Astrocyte of the cerebellum (primary cell): ENCODE results near the gene ISG15.

Experiments used
- DNase-seq: peaks from one replicate; pipeline ENCODE4 v3.0.0-alpha.2; 2011; ENCODE audit warnings: low read depth
- H3K4me3 ChIP-seq: 2 replicates; pipeline ENCODE4 v1.5.1; 2011; ENCODE audit warnings: mild to moderate bottlenecking, low read depth, low read length, moderate library complexity
- in situ Hi-C: cut with HindIII; loops from 2 replicates; pipeline ENCODE4 v1.10.0; 2017; ENCODE audit warnings: low sequenced_read_pairs
- TF ChIP-seq, protein P1 (sequence below): IDR thresholded peaks from 2 replicates; pipeline ENCODE4 v1.5.1; 2012; ENCODE audit warnings: low read length, low read depth, moderate library complexity, mild to moderate bottlenecking; ENCODE audit errors: missing control alignments

ISG15 gene

DNA sequence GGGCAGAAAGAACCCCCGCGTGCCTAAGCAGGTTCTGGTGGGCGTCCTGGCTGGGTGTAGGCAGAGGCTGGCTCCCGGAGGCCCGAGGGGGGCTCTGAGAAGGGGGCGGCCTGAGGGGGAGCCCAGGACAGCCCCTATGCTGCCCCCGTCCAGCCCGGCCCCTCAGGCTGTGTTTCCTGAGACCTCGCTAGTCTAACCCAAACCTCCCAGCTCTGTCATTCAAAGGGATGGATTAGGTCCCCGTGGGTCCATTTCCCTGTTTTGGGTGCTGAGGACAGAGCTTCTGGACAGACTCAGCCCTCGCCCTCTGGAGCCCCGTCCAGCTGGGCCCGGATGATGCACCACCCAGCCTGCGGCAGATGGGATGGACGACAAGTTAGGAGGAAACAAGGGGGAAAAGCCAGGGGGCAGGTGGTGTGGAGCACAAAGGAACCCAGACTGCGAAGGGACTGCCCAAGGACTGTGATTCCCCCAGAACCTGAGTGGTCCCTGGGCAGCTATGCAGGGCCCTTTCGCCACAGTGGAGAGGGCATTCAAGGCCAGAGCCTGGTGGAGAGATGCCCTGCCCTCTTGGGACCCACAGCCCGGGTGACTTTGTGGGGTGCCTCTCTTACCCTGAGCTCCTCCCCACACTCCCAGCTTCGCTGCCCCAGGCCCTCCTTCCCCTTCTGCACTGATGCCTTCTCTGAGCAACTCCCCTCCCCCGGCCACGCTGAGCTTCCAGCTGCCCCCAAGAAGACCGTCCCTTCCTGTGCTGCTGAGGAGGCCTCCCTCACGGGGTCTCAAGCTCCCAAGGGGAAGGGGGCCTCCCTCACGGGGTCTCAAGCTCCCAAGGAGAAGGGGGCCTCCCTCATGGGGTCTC, 16.2 kb upstream of the ISG15 start:
- no peak overlapping the region for H3K4me3 ChIP-seq
- in situ Hi-C loops = no loop called here
- no peak for DNase-seq
- TF ChIP-seq, protein P1, sequence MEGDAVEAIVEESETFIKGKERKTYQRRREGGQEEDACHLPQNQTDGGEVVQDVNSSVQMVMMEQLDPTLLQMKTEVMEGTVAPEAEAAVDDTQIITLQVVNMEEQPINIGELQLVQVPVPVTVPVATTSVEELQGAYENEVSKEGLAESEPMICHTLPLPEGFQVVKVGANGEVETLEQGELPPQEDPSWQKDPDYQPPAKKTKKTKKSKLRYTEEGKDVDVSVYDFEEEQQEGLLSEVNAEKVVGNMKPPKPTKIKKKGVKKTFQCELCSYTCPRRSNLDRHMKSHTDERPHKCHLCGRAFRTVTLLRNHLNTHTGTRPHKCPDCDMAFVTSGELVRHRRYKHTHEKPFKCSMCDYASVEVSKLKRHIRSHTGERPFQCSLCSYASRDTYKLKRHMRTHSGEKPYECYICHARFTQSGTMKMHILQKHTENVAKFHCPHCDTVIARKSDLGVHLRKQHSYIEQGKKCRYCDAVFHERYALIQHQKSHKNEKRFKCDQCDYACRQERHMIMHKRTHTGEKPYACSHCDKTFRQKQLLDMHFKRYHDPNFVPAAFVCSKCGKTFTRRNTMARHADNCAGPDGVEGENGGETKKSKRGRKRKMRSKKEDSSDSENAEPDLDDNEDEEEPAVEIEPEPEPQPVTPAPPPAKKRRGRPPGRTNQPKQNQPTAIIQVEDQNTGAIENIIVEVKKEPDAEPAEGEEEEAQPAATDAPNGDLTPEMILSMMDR = no peak

DNA sequence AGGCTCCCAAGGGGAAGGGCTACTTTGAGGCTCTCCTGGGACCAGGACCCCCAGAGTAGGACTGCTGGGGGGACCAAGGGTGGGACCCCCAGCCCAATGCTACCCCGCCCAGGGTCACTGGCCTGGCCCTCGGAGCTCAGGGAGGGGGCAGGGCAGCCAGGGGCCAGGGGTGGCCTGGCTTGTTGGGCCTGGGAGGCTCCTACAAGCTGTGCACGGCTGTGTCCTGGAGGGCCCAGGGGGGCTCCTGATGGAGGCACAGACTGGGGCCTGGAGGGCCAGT, 15.6 kb upstream of the ISG15 start:
- TF ChIP-seq, protein P1 = no peak
- no peak overlapping the region for H3K4me3 ChIP-seq
- in situ Hi-C loops = no loop called here
- no peak for DNase-seq

DNA sequence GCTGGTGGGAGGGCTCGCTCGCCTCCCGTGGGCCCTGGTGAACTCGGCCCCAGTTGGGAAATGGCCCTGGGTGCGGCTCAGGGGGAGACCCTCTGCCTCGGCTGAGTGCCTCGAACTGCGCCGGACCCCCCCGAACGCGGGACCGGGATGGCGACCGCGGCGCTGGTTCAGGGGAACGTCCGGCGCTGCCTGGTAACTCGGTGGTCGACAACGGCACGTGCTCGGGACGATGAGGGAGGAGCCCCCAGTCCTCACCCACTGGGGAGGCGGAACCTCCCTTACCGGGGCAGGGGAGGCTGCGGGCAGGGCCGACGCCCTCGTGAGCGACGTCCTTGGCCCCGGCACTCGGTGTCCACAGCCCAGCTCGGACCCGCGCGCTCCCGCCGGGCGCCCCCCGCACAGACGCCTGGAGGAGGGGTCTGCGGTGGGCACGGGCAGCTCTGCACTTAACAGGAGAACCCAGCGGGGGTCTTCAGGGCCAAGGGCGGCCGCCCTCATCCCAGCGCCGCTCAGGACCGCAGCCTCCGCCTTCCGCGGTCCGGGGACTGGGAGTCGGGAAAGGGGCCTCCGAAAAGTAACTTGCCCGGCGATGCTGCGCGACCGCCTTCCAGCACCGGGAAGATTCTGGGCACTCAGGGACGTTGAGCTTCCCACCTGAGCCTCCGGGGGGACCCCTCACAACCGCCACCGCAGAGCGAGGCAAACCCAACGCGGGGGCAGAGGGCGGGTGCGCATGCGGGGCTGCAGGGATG, 15.1 kb upstream of the ISG15 start:
- peak overlapping the region; percentile 25 for H3K4me3 ChIP-seq
- DNase-seq = no peak
- TF ChIP-seq, protein P1 = no peak
- in situ Hi-C loops = no loop called here

DNA sequence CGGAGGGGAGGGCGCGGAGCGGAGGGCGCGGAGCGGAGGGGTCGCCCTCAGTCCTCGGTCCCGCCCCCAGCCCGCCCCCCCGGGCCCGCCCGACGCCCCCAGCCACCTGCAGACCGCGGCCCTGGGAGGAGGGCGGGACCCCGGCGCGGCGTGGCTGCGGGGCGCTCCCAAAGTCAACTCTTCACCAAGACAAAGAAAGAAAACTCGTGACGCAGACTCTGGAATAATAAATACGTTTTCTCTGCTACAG, 14.6 kb upstream of the ISG15 start:
- in situ Hi-C loops = no loop called here
- TF ChIP-seq, protein P1 = no peak
- peak overlapping the region; percentile 43 for H3K4me3 ChIP-seq
- no peak for DNase-seq

DNA sequence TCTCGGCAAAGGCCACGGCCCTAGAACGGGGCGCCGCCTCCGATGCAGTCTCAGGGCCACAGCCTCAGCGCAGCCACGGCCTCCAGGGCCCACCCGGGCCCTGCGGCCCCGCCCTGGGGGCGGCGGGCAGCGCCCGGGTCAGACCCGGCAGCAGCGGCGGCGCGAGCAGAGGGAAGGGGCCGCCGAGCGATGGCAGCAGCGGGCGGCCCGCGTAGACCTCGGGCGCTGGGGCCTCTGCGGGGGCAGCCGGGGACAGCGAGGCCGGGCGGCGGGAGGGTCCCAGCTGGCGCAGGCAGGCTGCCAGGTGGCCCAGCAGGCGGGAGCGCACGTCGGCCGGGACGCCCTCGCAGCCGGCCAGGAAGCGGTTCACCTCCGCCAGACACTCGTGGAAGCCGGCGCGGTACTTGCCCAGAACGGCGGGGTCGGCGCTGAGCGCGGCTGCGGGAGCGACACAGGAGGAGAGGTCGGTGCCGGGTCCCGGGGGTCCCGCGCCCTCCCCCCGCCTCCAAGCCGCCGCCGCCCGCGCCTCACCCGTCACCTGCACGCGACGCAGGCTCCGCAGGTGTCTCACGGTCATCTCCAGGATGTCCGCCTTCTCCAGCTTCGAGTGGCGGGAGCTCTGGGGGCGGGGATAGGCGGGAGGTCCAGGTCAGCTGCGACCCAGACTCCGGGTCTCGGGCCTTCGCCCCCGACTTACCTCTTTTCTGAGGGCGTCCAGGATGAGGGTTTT, 14.1 kb upstream of the ISG15 start:
- in situ Hi-C loops = no loop called here
- DNase-seq = no peak
- peak overlapping the region; percentile 43 for H3K4me3 ChIP-seq
- TF ChIP-seq, protein P1 = no peak

DNA sequence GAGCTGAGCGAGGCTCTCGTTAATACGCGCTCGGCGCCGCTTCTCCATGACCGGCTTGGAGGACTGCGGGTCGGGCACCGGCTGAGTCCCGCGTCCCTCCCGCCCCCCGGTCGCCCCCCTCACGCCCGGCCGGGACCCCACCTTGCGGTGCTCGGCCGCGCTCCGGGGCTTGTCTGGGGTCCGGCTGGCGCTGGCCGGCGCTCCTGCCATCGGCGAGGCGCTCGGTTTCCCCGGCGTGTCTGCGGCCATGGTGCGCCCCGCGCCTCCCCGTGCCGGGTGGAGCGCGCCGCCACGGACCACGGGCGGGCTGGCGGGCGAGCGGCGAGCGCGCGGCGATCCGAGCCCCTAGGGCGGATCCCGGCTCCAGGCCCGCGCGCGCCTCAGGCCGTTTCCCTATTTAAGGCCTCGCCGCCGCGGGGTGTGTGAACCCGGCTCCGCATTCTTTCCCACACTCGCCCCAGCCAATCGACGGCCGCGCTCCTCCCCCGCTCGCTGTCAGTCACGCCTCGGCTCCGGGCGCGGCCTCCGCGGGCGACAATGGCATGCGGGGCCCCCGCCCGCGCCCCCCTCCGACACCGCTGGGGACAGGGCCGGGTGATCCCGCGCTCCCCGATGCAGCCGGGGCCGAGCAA, 13.5 kb upstream of the ISG15 start, which contains the start of gene HES4:
HES4 (minus strand) TSS at position 373 of the 632 bp plus-strand sequence; CDS start at position 249, 124 bp downstream.
- peak; percentile 77 for DNase-seq
- H3K4me3 ChIP-seq = peak within 1 kb of the TSS; percentile 56
- in situ Hi-C loops = no loop called here
- TF ChIP-seq, protein P1 = no peak
